Neural crest cell (in vitro differentiated cells): ENCODE data around the gene LRMDA. TPM values are rescaled to one million over a fixed set of nuclear protein-coding genes. Genes with fewer than 3 reads are reported as not detected.

Source experiments
- DNase-seq: peaks from one replicate; pipeline ENCODE4 v3.0.0; 2021; ENCODE audit warnings: low read depth, mixed read lengths, low spot score
- H3K27ac Mint-ChIP-seq: one replicate; pipeline ENCODE4 v1.8.0; 2021; ENCODE audit warnings: mild to moderate bottlenecking, mixed read lengths; ENCODE audit not compliant: unreplicated experiment
- H3K27me3 Mint-ChIP-seq: 2 replicates; pipeline ENCODE4 v1.8.0; 2021; ENCODE audit warnings: low read depth, mild to moderate bottlenecking, mixed read lengths
- H3K36me3 Mint-ChIP-seq: 2 replicates; pipeline ENCODE4 v1.8.0; 2021; ENCODE audit warnings: low read depth, mild to moderate bottlenecking, mixed read lengths
- H3K4me1 Mint-ChIP-seq: 2 replicates; pipeline ENCODE4 v1.8.0; 2021; ENCODE audit warnings: mixed read lengths
- H3K4me3 Mint-ChIP-seq: one replicate; pipeline ENCODE4 v1.8.0; 2021; ENCODE audit warnings: mild to moderate bottlenecking, mixed read lengths
- H3K9me3 Mint-ChIP-seq: 2 replicates; pipeline ENCODE4 v1.8.0; 2021; ENCODE audit warnings: mixed read lengths
- total RNA-seq: library from RNA; stranded (reverse); gene quantifications from 2 replicates; pipeline ENCODE4 v1.2.1, GENCODE V29; 2021
- TF ChIP-seq, protein P1 (sequence below): fragments of 200-600 bp; sonication (generic); conservative IDR thresholded peaks from 2 replicates; pipeline ENCODE4 v1.5.0; 2021; ENCODE audit warnings: antibody characterized with exemption, mild to moderate bottlenecking

The LRMDA gene
- total RNA-seq, 1 donor from 2014 or later, result 3.1 TPM

DNA sequence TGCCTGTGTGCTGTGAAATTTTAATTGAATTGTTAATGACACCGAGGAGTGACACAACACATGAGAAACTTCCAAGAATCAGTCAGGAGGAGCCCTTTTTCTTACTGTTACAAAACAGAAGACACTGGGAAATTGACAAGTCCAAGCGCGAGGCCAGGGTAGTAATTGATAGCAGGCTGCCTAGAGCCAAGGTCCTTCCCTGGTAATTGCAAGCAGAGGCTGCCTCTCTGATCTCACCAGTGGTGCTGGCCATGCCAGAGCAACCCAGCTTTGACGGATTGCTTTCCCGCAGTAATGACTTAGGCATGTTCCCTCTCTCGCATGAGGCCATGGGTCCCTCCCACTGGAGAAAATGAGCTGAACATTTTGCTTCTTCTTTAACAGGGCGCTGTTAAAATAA, 111.5 kb downstream of the LRMDA start:
- DNase-seq, result no peak
- TF ChIP-seq, protein P1, sequence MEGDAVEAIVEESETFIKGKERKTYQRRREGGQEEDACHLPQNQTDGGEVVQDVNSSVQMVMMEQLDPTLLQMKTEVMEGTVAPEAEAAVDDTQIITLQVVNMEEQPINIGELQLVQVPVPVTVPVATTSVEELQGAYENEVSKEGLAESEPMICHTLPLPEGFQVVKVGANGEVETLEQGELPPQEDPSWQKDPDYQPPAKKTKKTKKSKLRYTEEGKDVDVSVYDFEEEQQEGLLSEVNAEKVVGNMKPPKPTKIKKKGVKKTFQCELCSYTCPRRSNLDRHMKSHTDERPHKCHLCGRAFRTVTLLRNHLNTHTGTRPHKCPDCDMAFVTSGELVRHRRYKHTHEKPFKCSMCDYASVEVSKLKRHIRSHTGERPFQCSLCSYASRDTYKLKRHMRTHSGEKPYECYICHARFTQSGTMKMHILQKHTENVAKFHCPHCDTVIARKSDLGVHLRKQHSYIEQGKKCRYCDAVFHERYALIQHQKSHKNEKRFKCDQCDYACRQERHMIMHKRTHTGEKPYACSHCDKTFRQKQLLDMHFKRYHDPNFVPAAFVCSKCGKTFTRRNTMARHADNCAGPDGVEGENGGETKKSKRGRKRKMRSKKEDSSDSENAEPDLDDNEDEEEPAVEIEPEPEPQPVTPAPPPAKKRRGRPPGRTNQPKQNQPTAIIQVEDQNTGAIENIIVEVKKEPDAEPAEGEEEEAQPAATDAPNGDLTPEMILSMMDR, result no peak
- peaks cover 2% of the 10 kb centered on the region for H3K27me3 Mint-ChIP-seq
- H3K9me3 Mint-ChIP-seq, result peaks cover 4% of the 10 kb centered on the region
- peaks cover 72% of the 10 kb centered on the region for H3K4me1 Mint-ChIP-seq
- H3K36me3 Mint-ChIP-seq, result no peaks in the 10 kb centered on the region
- H3K4me3 Mint-ChIP-seq, result peak overlapping the region; percentile 64
- peak overlapping the region; percentile 46 for H3K27ac Mint-ChIP-seq

DNA sequence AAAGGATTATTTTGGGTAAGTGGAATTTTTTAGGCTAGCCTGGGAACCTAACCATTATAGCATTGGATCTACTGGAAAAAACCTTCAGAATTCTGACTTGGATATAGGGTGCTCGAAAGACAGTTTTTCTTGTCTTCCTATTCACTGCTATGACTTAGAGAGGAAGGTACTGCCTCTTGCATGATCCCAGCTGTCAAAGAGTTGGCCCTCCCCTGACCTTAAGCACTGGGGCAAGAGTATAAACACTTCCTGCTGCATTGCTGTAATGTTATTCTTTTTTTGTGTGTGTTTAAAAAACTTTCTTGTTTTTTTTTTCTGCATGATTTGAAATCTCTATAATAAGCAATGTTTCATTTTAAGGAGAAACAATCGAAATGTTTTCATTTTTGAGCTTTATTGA, 113.0 kb downstream of the LRMDA start:
- TF ChIP-seq, protein P1, result no peak
- Mint-ChIP-seq H3K36me3 (no peaks in the 10 kb centered on the region), H3K4me1 (peaks cover 58% of the 10 kb centered on the region), H3K27me3 (no peaks in the 10 kb centered on the region), H3K4me3 (no peak overlapping the region), H3K27ac (no peak overlapping the region), H3K9me3 (peaks cover 4% of the 10 kb centered on the region)
- no peak for DNase-seq

DNA sequence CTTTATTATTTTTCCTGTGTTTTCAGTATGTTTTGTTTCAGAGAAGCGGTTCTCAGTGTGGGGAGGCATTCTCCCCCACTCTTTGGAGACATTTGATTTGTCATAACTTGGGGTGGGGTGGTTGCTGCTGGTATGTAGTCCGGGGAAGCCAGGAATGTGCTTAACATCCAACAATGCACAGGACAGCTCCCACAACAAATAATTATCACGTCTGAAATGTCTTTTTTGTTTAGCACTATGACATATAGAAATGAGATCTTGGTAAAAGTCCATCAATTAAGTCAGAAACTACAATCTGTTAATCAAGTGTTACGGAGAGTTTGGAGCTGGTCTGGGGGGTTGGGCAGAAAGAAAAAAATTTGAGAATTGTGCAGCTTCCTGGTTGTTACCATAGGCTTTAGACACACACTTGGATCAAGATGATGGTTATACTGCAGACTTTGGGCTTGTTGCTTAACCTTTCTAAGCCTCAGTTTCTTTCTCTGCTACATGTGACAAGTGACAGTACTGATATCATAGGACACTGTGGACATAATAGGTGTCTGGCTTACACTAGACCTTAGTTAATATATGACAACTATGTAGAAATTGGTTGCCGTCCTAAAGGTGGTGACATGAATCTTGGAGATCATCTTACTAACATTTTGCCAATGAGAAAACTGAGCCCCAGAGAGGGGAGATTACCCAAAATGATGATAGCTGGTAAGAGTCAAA, 113.7 kb downstream of the LRMDA start:
- TF ChIP-seq, protein P1, result no peak
- H3K9me3 Mint-ChIP-seq, result peaks cover 8% of the 10 kb centered on the region
- H3K27ac Mint-ChIP-seq, result no peak overlapping the region
- H3K4me1 Mint-ChIP-seq, result peaks cover 51% of the 10 kb centered on the region
- H3K36me3 Mint-ChIP-seq, result no peaks in the 10 kb centered on the region
- no peaks in the 10 kb centered on the region for H3K27me3 Mint-ChIP-seq
- peak overlapping the region; percentile 37 for H3K4me3 Mint-ChIP-seq
- DNase-seq, result no peak

DNA sequence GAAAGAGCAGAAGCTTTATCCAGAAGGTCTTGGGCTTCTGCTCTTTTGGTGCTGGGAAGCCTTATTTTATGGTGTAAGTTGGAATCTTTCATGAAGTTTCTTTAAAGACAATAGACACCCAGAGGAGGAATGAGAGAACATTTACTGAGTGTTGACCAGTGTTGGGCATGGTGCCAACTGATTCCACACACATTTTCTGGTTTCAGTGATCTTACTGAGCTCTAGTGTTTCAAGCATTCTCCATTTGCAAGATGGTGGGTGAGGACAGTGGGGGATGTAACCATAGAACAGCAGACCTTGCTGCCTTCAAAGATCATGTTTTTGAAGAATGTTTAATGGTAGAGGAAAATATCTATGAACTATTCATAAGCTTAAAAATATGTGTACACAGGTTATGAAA, 114.6 kb downstream of the LRMDA start:
- H3K4me1 Mint-ChIP-seq, result peaks cover 44% of the 10 kb centered on the region

DNA sequence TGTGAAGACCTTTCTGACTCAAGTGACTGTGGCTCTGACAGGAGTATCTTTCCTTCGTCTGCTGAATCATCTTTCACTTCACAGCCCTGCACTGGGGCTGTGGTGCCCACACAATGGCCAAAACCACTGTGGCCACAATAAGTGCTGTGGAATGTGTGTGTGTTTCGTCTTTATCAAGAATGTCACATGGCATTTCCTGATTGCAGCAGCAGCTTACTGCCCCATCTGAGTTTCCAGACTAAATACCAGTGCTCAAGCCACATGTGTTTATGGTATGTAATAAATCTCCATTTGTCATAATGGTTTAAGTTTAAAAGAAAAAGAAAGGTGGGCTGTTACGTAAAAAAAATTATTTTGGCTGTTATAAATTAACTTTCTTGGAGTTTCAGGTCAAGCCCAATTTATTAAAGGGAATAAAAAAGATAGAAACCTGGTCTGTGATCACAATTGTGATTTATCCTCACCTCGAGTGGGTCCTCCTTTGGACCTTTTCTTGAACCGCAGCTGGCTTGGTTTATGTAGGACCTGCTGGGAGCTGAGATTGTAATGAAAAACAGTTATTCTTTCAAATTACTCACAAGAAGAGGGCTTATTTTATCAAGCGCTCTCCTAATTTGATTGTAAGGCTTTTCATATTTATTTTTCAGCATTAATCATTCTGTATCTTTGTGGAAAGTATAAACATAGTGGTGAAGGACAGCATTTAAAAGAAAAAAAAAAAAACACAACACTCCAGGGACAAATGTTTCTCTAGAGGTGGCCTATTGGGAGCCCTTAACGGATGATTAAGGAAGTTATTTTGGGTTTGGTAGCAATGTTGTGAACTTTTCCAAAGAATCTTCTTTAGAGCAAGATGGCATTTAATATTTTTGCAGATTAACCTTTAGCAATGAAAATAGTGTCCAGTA, 116.2 kb downstream of the LRMDA start:
- Mint-ChIP-seq H3K27ac (no peak overlapping the region), H3K9me3 (peaks cover 11% of the 10 kb centered on the region), H3K4me3 (no peak overlapping the region), H3K4me1 (peaks cover 27% of the 10 kb centered on the region), H3K36me3 (peaks cover 7% of the 10 kb centered on the region), H3K27me3 (no peaks in the 10 kb centered on the region)
- TF ChIP-seq, protein P1, result no peak
- DNase-seq, result no peak

More for the DNA sequence above, 114.6 kb downstream of the LRMDA start:
- peaks cover 8% of the 10 kb centered on the region for H3K9me3 Mint-ChIP-seq
- H3K4me3 Mint-ChIP-seq, result no peak overlapping the region
- no peaks in the 10 kb centered on the region for H3K27me3 Mint-ChIP-seq
- H3K36me3 Mint-ChIP-seq, result no peaks in the 10 kb centered on the region
- DNase-seq, result no peak
- no peak overlapping the region for H3K27ac Mint-ChIP-seq
- TF ChIP-seq, protein P1, result no peak
